ENCODE data around the gene TTYH2.

DNA sequence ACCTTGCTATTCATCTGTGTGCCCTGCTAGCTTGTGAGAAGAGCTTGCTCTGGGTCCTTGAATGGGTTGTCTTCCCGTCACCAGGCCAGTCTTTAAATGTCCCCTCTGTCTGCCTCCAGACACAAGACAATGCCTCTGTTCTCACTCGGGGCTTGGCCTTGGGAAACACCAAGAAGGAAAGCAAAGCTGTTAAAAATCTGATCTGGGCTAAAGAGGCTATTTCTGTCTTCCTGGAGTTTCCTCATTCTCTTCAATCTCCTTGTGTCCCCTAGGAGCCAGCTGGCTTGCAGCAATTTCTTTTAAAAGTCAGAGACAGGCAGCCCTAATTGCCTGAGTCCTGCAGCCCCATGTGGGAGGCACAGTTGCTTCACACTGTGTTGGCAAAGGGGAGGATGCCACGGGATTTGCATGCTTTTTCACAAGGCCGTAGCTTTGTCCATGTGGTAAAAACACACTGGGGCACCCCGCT, 63.2 kb downstream of the TTYH2 start:
- TF ChIP-seq, protein P1, sequence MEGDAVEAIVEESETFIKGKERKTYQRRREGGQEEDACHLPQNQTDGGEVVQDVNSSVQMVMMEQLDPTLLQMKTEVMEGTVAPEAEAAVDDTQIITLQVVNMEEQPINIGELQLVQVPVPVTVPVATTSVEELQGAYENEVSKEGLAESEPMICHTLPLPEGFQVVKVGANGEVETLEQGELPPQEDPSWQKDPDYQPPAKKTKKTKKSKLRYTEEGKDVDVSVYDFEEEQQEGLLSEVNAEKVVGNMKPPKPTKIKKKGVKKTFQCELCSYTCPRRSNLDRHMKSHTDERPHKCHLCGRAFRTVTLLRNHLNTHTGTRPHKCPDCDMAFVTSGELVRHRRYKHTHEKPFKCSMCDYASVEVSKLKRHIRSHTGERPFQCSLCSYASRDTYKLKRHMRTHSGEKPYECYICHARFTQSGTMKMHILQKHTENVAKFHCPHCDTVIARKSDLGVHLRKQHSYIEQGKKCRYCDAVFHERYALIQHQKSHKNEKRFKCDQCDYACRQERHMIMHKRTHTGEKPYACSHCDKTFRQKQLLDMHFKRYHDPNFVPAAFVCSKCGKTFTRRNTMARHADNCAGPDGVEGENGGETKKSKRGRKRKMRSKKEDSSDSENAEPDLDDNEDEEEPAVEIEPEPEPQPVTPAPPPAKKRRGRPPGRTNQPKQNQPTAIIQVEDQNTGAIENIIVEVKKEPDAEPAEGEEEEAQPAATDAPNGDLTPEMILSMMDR (IDR thresholded peaks at IDR 0.05), result no peak
- no peak for TF ChIP-seq POLR2A (IDR thresholded peaks at IDR 0.05)

All from upper lobe of left lung (tissue), 4 donors.